GM23338 (cell line): ENCODE measurements around the gene ZNF692. TPM values are rescaled to one million over a fixed set of nuclear protein-coding genes. Genes with fewer than 3 reads are reported as not detected.

Experiments
- ATAC-seq: fragments of 200-7000 bp; cut with Tn5 transposase; 3 replicates; pipeline ENCODE4 v1.9.1; 2020
- DNase-seq: peaks from one replicate; pipeline ENCODE4 v3.0.0-alpha.2; 2015; ENCODE audit warnings: low spot score
- H2AFZ ChIP-seq: fragments of 200-600 bp; sonication (generic); 2 replicates; pipeline ENCODE4 v1.8.0; 2016; ENCODE audit warnings: antibody characterized with exemption, mild to moderate bottlenecking, moderate library complexity
- H3F3A ChIP-seq: fragments of 200-600 bp; sonication (generic); replicated peaks from 2 replicates; pipeline ENCODE4 v1.8.0; 2017; ENCODE audit warnings: antibody characterized with exemption, mixed run types, low read depth
- H3K27ac ChIP-seq: fragments of 200-600 bp; sonication (generic); 2 replicates; pipeline ENCODE4 v1.6.1; 2016; ENCODE audit warnings: low read depth
- H3K27me3 ChIP-seq: fragments of 200-600 bp; sonication (generic); 2 replicates; pipeline ENCODE4 v1.8.0; 2016; ENCODE audit warnings: mild to moderate bottlenecking, mixed run types, moderate library complexity; ENCODE audit not compliant: insufficient read depth
- H3K36me3 ChIP-seq: fragments of 200-600 bp; sonication (generic); 2 replicates; pipeline ENCODE4 v1.8.0; 2016; ENCODE audit warnings: mild to moderate bottlenecking; ENCODE audit not compliant: insufficient read depth
- H3K4me1 ChIP-seq: fragments of 200-600 bp; sonication (generic); 2 replicates; pipeline ENCODE4 v1.8.0; 2016; ENCODE audit warnings: mild to moderate bottlenecking, moderate library complexity; ENCODE audit not compliant: insufficient read depth
- H3K4me2 ChIP-seq: fragments of 200-600 bp; sonication (generic); 2 replicates; pipeline ENCODE4 v1.7.1; 2017; ENCODE audit warnings: mixed run types
- H3K4me3 ChIP-seq: fragments of 200-600 bp; sonication (generic); 2 replicates; pipeline ENCODE4 v1.6.1; 2016; ENCODE audit warnings: mixed run types
- H3K79me2 ChIP-seq: fragments of 200-600 bp; sonication (generic); replicated peaks from 2 replicates; pipeline ENCODE4 v1.8.0; 2017; ENCODE audit warnings: mild to moderate bottlenecking; ENCODE audit not compliant: insufficient read depth
- H3K9me2 ChIP-seq: fragments of 200-600 bp; sonication (generic); 2 replicates; pipeline ENCODE4 v1.8.0; 2017; ENCODE audit not compliant: insufficient read depth
- H4K20me1 ChIP-seq: fragments of 200-600 bp; sonication (generic); replicated peaks from 2 replicates; pipeline ENCODE4 v1.8.0; 2017; ENCODE audit warnings: mild to moderate bottlenecking; ENCODE audit not compliant: insufficient read depth
- H3K27ac Mint-ChIP-seq: 2 replicates; pipeline ENCODE4 v1.8.0; 2020; ENCODE audit warnings: inconsistent platforms, mild to moderate bottlenecking, moderate library complexity, mixed read lengths
- H3K27me3 Mint-ChIP-seq: 3 replicates; pipeline ENCODE4 v1.8.0; 2022; ENCODE audit warnings: low read depth, mild to moderate bottlenecking, moderate library complexity, mixed read lengths, inconsistent platforms; ENCODE audit not compliant: insufficient read depth, poor library complexity
- H3K36me3 Mint-ChIP-seq: 3 replicates; pipeline ENCODE4 v1.8.0; 2021; ENCODE audit warnings: low read depth, mild to moderate bottlenecking, inconsistent platforms, moderate library complexity, mixed read lengths
- H3K4me1 Mint-ChIP-seq: 3 replicates; pipeline ENCODE4 v1.8.0; 2020; ENCODE audit warnings: mild to moderate bottlenecking, inconsistent platforms, mixed read lengths
- H3K4me3 Mint-ChIP-seq: 3 replicates; pipeline ENCODE4 v1.8.0; 2021; ENCODE audit warnings: moderate library complexity, mild to moderate bottlenecking, inconsistent platforms, mixed read lengths
- H3K9me3 Mint-ChIP-seq: 3 replicates; pipeline ENCODE4 v1.8.0; 2020; ENCODE audit warnings: moderate library complexity, mild to moderate bottlenecking, inconsistent platforms, mixed read lengths
- CTCF ChIP-seq, 2 experiments: fragments of 200-600 bp in 1 of 2; sonication (generic) in 1 of 2; conservative IDR thresholded peaks; 2 replicates each; pipeline versions ENCODE4 v1.5.1 to v1.6.1; 2016 to 2017; ENCODE audit warnings: antibody characterized with exemption in 2 of 2, low read depth in 2 of 2, mild to moderate bottlenecking in 2 of 2, moderate library complexity in 1 of 2
- ETS1 ChIP-seq: IDR thresholded peaks from 2 replicates; pipeline ENCODE4 v1.6.1; 2016; ENCODE audit warnings: antibody characterized with exemption
- EZH2 ChIP-seq: fragments of 200-600 bp; sonication (generic); IDR thresholded peaks from one replicate; pipeline ENCODE4 v1.8.0; 2017; ENCODE audit warnings: antibody characterized with exemption, mild to moderate bottlenecking, low read depth; ENCODE audit not compliant: unreplicated experiment
- ZNF462 ChIP-seq: fragments of 250-450 bp; sonication (Bioruptor Pico); IDR thresholded peaks from 2 replicates; pipeline ENCODE4 v1.5.0; 2020; ENCODE audit warnings: mild to moderate bottlenecking, moderate library complexity
- polyA plus RNA-seq: library from polyadenylated mRNA; unstranded; fragments of >200 nt; fragmentation: Nextera tagmentation; extraction: Ambion mirVana; gene quantifications from 2 replicates; pipeline ENCODE4 v1.2.1, GENCODE V29; 2016
- total RNA-seq: library from RNA; depleted of rRNA; stranded (reverse); fragments of >200 nt; shearing (Covaris generic); gene quantifications from 2 replicates; pipeline ENCODE4 v1.2.3, GENCODE V29; 2014

ZNF692 gene
- total and polyA plus RNA-seq, 2 experiments from 2014 or later, result 41.2 to 57.1 TPM

GRCh38 chr1:248821101-248821500 lies 37.8 kb downstream of the ZNF692 start (continued):
- TF ChIP-seq ZNF462 (CRISPR knock-in tag) (no peak), ETS1 (no peak), EZH2 (no peak)

GRCh38 chr1:248820041-248820585 lies 38.8 kb downstream of the ZNF692 start:
- peaks cover 42% of the 10 kb centered on the region for H3K4me1 Mint-ChIP-seq
- H3K4me1 ChIP-seq, result peaks cover 11% of the 10 kb centered on the region; the same call in 1 of the 2 replicates
- H3K9me3 Mint-ChIP-seq, result no peaks in the 10 kb centered on the region
- no peak overlapping the region for H3K4me3 ChIP-seq
- peaks cover 5% of the 10 kb centered on the region for H3K27me3 Mint-ChIP-seq
- H3K36me3 Mint-ChIP-seq, result peaks cover 51% of the 10 kb centered on the region
- DNase-seq (no peak), ATAC-seq (no peak)
- TF ChIP-seq EZH2, result no peak
- peak in 1 of 2 experiments; percentile 27; a peak in 2 of 4 replicates for TF ChIP-seq CTCF (conservative IDR thresholded peaks at IDR 0.05; ENCODE audit: low read depth in 2 of 2)
- H3K9me2 ChIP-seq, result no peaks in the 10 kb centered on the region
- peaks cover 52% of the 10 kb centered on the region for H3K79me2 ChIP-seq
- H2AFZ ChIP-seq, result no peak overlapping the region
- no peak overlapping the region for H3K27ac Mint-ChIP-seq
- no peak overlapping the region for H3K4me2 ChIP-seq
- H3K4me3 Mint-ChIP-seq, result no peak overlapping the region
- no peaks in the 10 kb centered on the region for H3F3A ChIP-seq
- no peaks in the 10 kb centered on the region for H3K27me3 ChIP-seq
- no peaks in the 10 kb centered on the region for H3K36me3 ChIP-seq
- peaks cover 8% of the 10 kb centered on the region for H4K20me1 ChIP-seq
- 0 out of 2 replicates have a peak overlapping the region, but pooled peaks have one; percentile 19 for H3K27ac ChIP-seq
